22Rv1 (cell line): ENCODE results near the gene MTCL1.

Experiments used
- CTCF ChIP-seq: fragments of 450-650 bp; IDR thresholded peaks from 2 replicates; pipeline ENCODE4 v1.5.1; 2017; ENCODE audit warnings: mild to moderate bottlenecking
- ZFX ChIP-seq: fragments of 450-650 bp; IDR thresholded peaks from 2 replicates; pipeline ENCODE4 v1.6.1; 2017; ENCODE audit warnings: antibody characterized with exemption, borderline replicate concordance

DNA sequence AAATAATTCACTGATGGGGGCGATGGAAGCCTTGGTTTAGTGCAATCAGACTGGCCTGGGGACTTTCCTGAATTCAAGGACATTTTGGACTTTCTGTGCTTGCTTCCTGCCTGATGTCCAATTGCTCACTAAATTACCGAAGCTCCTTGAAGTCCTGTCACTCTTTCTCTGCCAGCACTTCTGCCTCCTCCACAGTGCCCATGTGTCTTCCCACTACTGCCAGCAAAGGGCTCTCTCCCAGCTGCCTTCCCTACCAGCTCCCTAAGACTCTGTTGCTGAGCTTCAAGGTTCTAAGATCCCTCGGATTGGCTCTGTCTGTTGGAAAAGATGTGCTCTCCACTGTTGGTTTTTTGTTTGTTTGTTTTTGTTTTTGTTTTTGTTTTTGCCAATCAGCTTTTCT lies 158.1 kb downstream of the MTCL1 start:
- TF ChIP-seq CTCF (no peak), ZFX (no peak)
